Activated CD4-positive, alpha-beta T cell treated with anti-CD3 and anti-CD28 coated beads for 24 hours (primary cell): ENCODE results near the gene EVPL.
"Not testable (repeated sequence)": the region's sequence is repeated elsewhere in the genome, so short reads cannot be mapped to it uniquely, and the experiment has no call there.

Source experiments
- DNase-seq, 2 donors: peaks; one replicate each; pipeline ENCODE4 v3.0.0-alpha.2; 2020; ENCODE audit warnings: low read depth in 2 of 2

The EVPL gene

GRCh38 chr17:76027159-76027839 is at the start of gene EVPL:
Gene EVPL (minus strand): TSS chr17:76027306. CDS start chr17:76027198, 108 bp downstream.
- DNase-seq: no peak

GRCh38 chr17:76076146-76076764 is 49.1 kb upstream of the EVPL start:
- no peak for DNase-seq

GRCh38 chr17:76075364-76076145 is 48.4 kb upstream of the EVPL start:
- no peak for DNase-seq

- DNase-seq: no peak
Observed at GRCh38 chr17:76074390-76075363, 47.6 kb upstream of the EVPL start, which contains the start of gene GALR2. Gene GALR2 (plus strand): TSS chr17:76074781. CDS start chr17:76074884, 103 bp downstream.

- DNase-seq: peak; percentile 69 to 74
Observed at GRCh38 chr17:76072148-76072858, 45.2 kb upstream of the EVPL start, which contains the start of gene SRP68. Gene SRP68 (minus strand): TSS chr17:76072517. CDS start chr17:76072491, 26 bp downstream.

- no peak for DNase-seq
Observed at GRCh38 chr17:76071531-76072147, 44.5 kb upstream of the EVPL start.

GRCh38 chr17:76065775-76066174 is 38.7 kb upstream of the EVPL start:
- no peak for DNase-seq

GRCh38 chr17:76063875-76064546 is 36.9 kb upstream of the EVPL start:
- DNase-seq: peak in 1 of 2 donors; percentile 43

- not testable (repeated sequence) for DNase-seq
Observed at GRCh38 chr17:76058264-76058663, 31.2 kb upstream of the EVPL start.

GRCh38 chr17:76056882-76057281 is 29.8 kb upstream of the EVPL start:
- DNase-seq: no peak

- no peak for DNase-seq
Observed at GRCh38 chr17:76054112-76054476, 27.0 kb upstream of the EVPL start.

- no peak for DNase-seq
Observed at GRCh38 chr17:76053246-76054111, 26.4 kb upstream of the EVPL start.

GRCh38 chr17:76051561-76051960 is 24.5 kb upstream of the EVPL start:
- no peak for DNase-seq

- DNase-seq: no peak
Observed at GRCh38 chr17:76050538-76051467, 23.7 kb upstream of the EVPL start.

GRCh38 chr17:76049836-76050537 is 22.9 kb upstream of the EVPL start:
- DNase-seq: no peak

- DNase-seq: no peak
Observed at GRCh38 chr17:76049239-76049638, 22.1 kb upstream of the EVPL start.

- no peak for DNase-seq
Observed at GRCh38 chr17:76048711-76049110, 21.6 kb upstream of the EVPL start.
